BE2C (cell line): ENCODE results near the gene NAV2.

Source experiments
- DNase-seq: peaks from one replicate; pipeline ENCODE4 v3.0.0-alpha.2; 2020
- H3K27me3 ChIP-seq: fragments of 250-450 bp; sonication (Bioruptor Pico); 2 replicates; pipeline ENCODE4 v1.5.1; 2020; ENCODE audit warnings: mild to moderate bottlenecking
- H3K36me3 ChIP-seq: fragments of 250-450 bp; sonication (Bioruptor Pico); 2 replicates; pipeline ENCODE4 v1.5.1; 2020; ENCODE audit warnings: mild to moderate bottlenecking
- H3K4me1 ChIP-seq: fragments of 250-450 bp; sonication (Bioruptor Pico); 2 replicates; pipeline ENCODE4 v1.5.1; 2020
- H3K4me3 ChIP-seq: 2 replicates; pipeline ENCODE4 v1.5.1; 2011; ENCODE audit warnings: low read depth, low read length
- H3K9me3 ChIP-seq: fragments of 250-450 bp; sonication (Bioruptor Pico); 2 replicates; pipeline ENCODE4 v1.5.1; 2020
- TF ChIP-seq, protein P1 (sequence below): IDR thresholded peaks from 2 replicates; pipeline ENCODE4 v1.5.1; 2012; ENCODE audit warnings: mild to moderate bottlenecking, low read depth, low read length

The NAV2 gene

DNA sequence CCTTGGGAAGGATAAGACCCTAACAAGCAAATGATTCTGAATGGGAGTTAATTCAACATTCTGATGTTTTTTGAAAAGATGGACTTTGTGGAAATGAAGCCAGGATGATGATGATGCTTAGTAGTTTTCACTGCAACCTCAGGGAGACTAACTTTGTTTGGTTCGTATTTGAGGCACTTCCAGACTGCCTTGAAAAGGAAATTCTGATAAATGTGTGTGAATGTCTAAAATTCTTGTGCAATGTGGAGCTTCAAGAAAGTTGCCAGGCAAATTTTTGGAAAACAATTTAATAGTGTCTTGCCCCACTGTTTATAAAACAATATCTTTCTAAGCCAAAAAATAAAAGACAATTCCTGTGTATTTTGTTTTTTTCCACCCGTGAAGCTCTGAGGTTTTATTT, 11.2 kb upstream of the NAV2 start:
- Histone ChIP-seq H3K4me3 (no peak overlapping the region), H3K9me3 (no peaks in the 10 kb centered on the region), H3K27me3 (no peaks in the 10 kb centered on the region), H3K4me1 (no peaks in the 10 kb centered on the region), H3K36me3 (no peaks in the 10 kb centered on the region)
- TF ChIP-seq, protein P1, sequence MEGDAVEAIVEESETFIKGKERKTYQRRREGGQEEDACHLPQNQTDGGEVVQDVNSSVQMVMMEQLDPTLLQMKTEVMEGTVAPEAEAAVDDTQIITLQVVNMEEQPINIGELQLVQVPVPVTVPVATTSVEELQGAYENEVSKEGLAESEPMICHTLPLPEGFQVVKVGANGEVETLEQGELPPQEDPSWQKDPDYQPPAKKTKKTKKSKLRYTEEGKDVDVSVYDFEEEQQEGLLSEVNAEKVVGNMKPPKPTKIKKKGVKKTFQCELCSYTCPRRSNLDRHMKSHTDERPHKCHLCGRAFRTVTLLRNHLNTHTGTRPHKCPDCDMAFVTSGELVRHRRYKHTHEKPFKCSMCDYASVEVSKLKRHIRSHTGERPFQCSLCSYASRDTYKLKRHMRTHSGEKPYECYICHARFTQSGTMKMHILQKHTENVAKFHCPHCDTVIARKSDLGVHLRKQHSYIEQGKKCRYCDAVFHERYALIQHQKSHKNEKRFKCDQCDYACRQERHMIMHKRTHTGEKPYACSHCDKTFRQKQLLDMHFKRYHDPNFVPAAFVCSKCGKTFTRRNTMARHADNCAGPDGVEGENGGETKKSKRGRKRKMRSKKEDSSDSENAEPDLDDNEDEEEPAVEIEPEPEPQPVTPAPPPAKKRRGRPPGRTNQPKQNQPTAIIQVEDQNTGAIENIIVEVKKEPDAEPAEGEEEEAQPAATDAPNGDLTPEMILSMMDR: no peak
- DNase-seq: no peak

DNA sequence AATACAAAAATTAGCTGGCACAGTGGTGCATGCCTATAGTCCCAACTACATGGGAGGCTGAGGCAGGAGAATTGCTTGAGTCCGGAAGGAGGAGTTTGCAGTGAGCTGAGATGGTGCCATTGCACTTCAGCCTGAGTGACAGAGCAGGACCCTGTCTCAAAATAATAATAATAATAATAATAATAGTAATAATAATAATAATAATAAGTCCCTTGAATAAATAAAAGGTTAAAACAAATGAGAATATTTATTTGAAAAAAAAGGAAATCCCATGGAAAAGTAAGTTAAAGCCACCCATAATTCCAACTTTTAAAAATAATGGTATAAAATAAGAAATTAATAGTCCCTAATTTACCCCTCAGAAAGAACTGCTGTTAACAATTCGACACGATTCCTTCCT, 10.0 kb upstream of the NAV2 start:
- TF ChIP-seq, protein P1: no peak
- DNase-seq: no peak
- Histone ChIP-seq H3K27me3 (no peaks in the 10 kb centered on the region), H3K9me3 (no peaks in the 10 kb centered on the region), H3K4me1 (no peaks in the 10 kb centered on the region), H3K36me3 (no peaks in the 10 kb centered on the region), H3K4me3 (no peak overlapping the region)

DNA sequence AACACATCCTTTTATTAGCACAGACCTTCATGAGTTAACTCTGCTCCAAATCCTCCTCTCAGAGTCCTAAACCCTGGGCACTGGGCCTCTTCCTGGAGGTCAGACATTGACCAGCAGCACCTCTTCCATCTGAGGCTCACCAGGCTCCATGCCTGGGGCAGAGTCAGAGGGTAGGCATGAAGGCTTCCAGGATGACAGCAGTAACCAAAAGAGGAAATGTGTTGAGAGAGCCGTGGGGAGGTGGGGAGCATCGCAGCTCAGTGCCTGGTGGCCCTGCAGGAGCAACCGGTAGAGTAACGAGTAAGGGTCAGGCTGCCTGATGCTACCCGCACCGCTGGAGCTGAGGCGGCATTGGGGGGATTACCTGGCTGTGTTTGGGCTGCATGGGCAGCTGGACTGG, 9.4 kb upstream of the NAV2 start:
- TF ChIP-seq, protein P1: no peak
- Histone ChIP-seq H3K36me3 (no peaks in the 10 kb centered on the region), H3K27me3 (no peaks in the 10 kb centered on the region), H3K4me1 (no peaks in the 10 kb centered on the region), H3K4me3 (no peak overlapping the region), H3K9me3 (no peaks in the 10 kb centered on the region)
- DNase-seq: no peak

DNA sequence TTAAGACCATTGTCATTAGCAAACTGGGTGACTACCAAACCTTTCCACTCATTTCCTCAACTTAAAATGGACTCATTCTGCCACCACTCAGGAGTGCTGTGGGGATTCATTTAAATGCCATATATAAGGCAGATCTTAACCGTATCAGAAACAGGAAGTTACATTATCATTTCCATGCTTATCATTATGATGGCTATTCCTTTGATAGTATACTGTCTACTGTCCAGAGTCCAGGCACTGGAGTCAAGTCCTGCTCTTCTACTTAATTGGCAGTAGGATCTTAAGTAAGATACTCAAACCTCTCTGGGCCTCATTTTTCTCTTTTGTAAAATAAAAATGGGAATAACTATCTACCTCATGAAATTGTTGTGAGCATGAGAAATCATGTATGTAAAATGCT, 8.4 kb upstream of the NAV2 start:
- H3K9me3 ChIP-seq: no peaks in the 10 kb centered on the region
- TF ChIP-seq, protein P1: no peak
- no peaks in the 10 kb centered on the region for H3K36me3 ChIP-seq
- no peak for DNase-seq
- no peak overlapping the region for H3K4me3 ChIP-seq
- no peaks in the 10 kb centered on the region for H3K27me3 ChIP-seq
- H3K4me1 ChIP-seq: no peaks in the 10 kb centered on the region

DNA sequence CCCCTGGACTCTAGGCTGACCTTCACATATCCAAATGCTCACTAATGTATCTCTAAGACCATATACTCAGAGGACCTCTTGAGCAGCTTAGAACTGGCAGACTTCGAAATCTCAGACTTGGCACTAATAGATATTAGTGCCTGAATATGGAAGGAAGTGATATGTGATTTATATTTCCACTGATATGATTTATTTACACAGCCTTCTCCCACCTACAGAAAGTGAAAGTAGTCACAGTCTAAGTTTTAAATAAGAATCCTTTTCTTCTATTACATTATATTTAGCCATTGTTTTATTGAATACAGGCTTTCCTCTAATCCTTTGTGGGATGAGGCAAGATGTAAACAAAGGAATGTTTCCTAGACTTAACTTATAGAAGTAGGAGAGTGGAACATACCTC, 6.7 kb upstream of the NAV2 start:
- no peak for DNase-seq
- Histone ChIP-seq H3K9me3 (no peaks in the 10 kb centered on the region), H3K4me1 (no peaks in the 10 kb centered on the region), H3K36me3 (no peaks in the 10 kb centered on the region), H3K27me3 (no peaks in the 10 kb centered on the region), H3K4me3 (no peak overlapping the region)
- TF ChIP-seq, protein P1: no peak

DNA sequence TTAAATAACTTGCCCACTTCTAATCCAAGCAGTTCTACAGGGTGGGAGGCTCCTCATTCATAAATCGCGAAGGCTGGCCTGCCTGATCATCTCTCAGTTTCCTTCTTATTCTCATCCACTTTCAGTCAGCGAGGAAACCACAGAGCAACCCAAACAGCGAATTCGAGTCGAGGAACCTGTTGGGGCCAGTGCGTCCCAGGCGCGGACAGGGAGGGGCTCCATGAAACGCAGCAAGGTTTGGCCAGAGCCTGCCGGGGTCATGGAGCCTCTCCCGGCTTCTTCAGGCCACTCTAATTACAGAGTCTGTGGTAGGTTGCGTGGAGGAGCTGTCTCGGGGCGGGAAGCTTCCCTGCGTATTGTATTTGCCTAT, 741 bp upstream of the NAV2 start:
- TF ChIP-seq, protein P1: no peak
- peak overlapping the region; percentile 51 for H3K4me3 ChIP-seq
- no peaks in the 10 kb centered on the region for H3K4me1 ChIP-seq
- peaks cover 15% of the 10 kb centered on the region for H3K27me3 ChIP-seq
- no peaks in the 10 kb centered on the region for H3K36me3 ChIP-seq
- DNase-seq: no peak
- no peaks in the 10 kb centered on the region for H3K9me3 ChIP-seq
